T-cell (primary cell): ENCODE data around the gene WAC. TPM values are rescaled to one million over a fixed set of nuclear protein-coding genes. Genes with fewer than 3 reads are reported as not detected.
A peak's percentile ranks its signal among the peaks of the same experiment; 100 is the strongest.
"Not testable (repeated sequence)": the region's sequence is repeated elsewhere in the genome, so short reads cannot be mapped to it uniquely, and the experiment has no call there.

Source experiments
- ATAC-seq, 4 experiments: fragments of 200-7000 bp in 3 of 4; fragments of 150-1000 bp in 1 of 4; cut with Tn5 transposase; replicated peaks in 1 of 4; 1 replicate in 3 of 4; 2 replicates in 1 of 4; pipeline ENCODE4 v1.10.0; 2021; ENCODE audit warnings: moderate library complexity in 3 of 4, mild to moderate bottlenecking in 2 of 4, moderate number of reproducible peaks in 1 of 4
- CTCF ChIA-PET, 2 donors: fragments of 300-600 bp; sonication (Branson Sonifier 250); formaldehyde crosslinking; loops; one replicate each; lab custom pipeline; 2022; ENCODE audit warnings: antibody characterized with exemption in 2 of 2; lab: Charles Lee
- POLR2A ChIA-PET, 2 donors: fragments of 300-600 bp; sonication (Branson Sonifier 250); formaldehyde crosslinking; loops; one replicate each; lab custom pipeline; 2022; ENCODE audit warnings: antibody characterized with exemption in 2 of 2; lab: Charles Lee
- DNase-seq, 35 experiments: peaks; one replicate each; pipeline versions ENCODE4 v3.0.0 to v3.0.0-alpha.2; 2013 to 2023
- H3K27ac ChIP-seq: one replicate; pipeline ENCODE4 v1.5.1; 2013; ENCODE audit warnings: low read length
- H3K27me3 ChIP-seq, 2 experiments: replicated peaks in 1 of 2; 1 replicate in 1 of 2; 2 replicates in 1 of 2; pipeline versions ENCODE4 v1.6.1 to v1.7.0; 2013; ENCODE audit warnings: low read length in 1 of 2, mixed read lengths in 1 of 2; ENCODE audit not compliant: control insufficient read depth in 2 of 2, insufficient read depth in 2 of 2; ENCODE audit errors: extremely low read depth in 1 of 2
- H3K36me3 ChIP-seq, 2 donors: 1 replicate in 1 of 2; 2 replicates in 1 of 2; pipeline versions ENCODE4 v1.6.1 to v1.7.0; 2013; ENCODE audit warnings: low read length in 1 of 2; ENCODE audit not compliant: control insufficient read depth in 2 of 2, insufficient read depth in 1 of 2; ENCODE audit errors: extremely low read depth in 1 of 2
- H3K4me1 ChIP-seq, 2 experiments: 1 replicate in 1 of 2; 2 replicates in 1 of 2; pipeline versions ENCODE4 v1.6.1 to v1.7.0; 2013; ENCODE audit warnings: low read length in 2 of 2, mixed read lengths in 1 of 2; ENCODE audit not compliant: insufficient read depth in 2 of 2, control insufficient read depth in 1 of 2; ENCODE audit errors: extremely low read depth in 1 of 2
- H3K4me3 ChIP-seq, 2 donors: 1 replicate in 1 of 2; 2 replicates in 1 of 2; pipeline versions ENCODE4 v1.5.1 to v1.7.0; 2013; ENCODE audit warnings: mild to moderate bottlenecking in 2 of 2, low read length in 1 of 2, moderate library complexity in 1 of 2; ENCODE audit not compliant: control insufficient read depth in 1 of 2; ENCODE audit errors: extremely low read depth in 1 of 2
- H3K9me3 ChIP-seq: 2 replicates; pipeline ENCODE4 v1.7.0; 2013
- H3K27ac Mint-ChIP-seq, 2 donors: one replicate each; pipeline ENCODE4 v1.8.0; 2020 to 2021; ENCODE audit warnings: mild to moderate bottlenecking in 2 of 2, mixed read lengths in 2 of 2
- H3K27me3 Mint-ChIP-seq, 2 donors: one replicate each; pipeline ENCODE4 v1.8.0; 2021 to 2022; ENCODE audit warnings: mixed read lengths in 2 of 2
- H3K36me3 Mint-ChIP-seq: one replicate; pipeline ENCODE4 v1.8.0; 2021; ENCODE audit warnings: mixed read lengths
- H3K4me1 Mint-ChIP-seq, 3 donors: one replicate each; pipeline ENCODE4 v1.8.0; 2020 to 2022; ENCODE audit warnings: mixed read lengths in 3 of 3, mild to moderate bottlenecking in 1 of 3
- H3K4me3 Mint-ChIP-seq, 3 donors: one replicate each; pipeline ENCODE4 v1.8.0; 2020 to 2022; ENCODE audit warnings: mild to moderate bottlenecking in 3 of 3, mixed read lengths in 3 of 3, moderate library complexity in 3 of 3
- H3K9me3 Mint-ChIP-seq, 3 donors: one replicate each; pipeline ENCODE4 v1.8.0; 2020 to 2022; ENCODE audit warnings: mixed read lengths in 3 of 3
- WGBS: methylation state at CpG from one replicate; pipeline ENCODE4 v1.1.5; 2013; ENCODE audit warnings: missing lambda C conversion rate; ENCODE audit not compliant: insufficient coverage; 5-methylcytosine and 5-hydroxymethylcytosine counted together
- total RNA-seq, 35 experiments: library from RNA in 6 of 35; stranded (reverse) in 6 of 35; fragments of 120-200 nt in 1 of 35; gene quantifications; one replicate each; pipeline versions ENCODE4 v1.2.1 to v1.2.4 and lab custom pipeline; 2013 to 2026

WAC gene
- total RNA-seq, 5 donors from 2014 or later (not counting 1 experiment from before 2014, with no cell fraction given): 142 to 184 (median 157) TPM

DNA sequence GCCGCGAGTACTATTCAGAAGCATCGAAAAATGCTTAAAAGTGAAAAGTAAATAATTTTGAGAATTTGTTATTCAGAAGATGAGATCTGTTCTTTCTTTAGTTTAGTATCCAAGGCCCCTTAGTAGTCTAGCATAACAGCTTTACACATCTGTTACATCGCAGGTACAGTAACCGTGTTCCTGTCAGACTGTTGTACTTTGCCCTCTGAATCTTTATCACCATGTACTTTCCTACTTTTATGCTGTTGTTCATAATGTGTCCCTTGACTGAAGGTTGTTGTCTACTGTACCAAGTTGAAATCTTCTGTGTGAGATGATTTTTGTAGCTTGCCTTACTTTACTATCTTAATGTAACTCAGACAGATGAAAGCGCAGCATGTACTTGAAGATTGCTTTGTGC, 38.3 kb downstream of the WAC start:
- no peaks in the 10 kb centered on the region for H3K9me3 Mint-ChIP-seq
- Histone ChIP-seq H3K4me3 (no peak overlapping the region), H3K36me3 (peaks cover 0 to 21% of the 10 kb centered on the region in 2 donors), H3K4me1 (peaks cover 10 to 24% of the 10 kb centered on the region in 2 experiments), H3K27me3 (no peaks in the 10 kb centered on the region), H3K9me3 (no peaks in the 10 kb centered on the region), H3K27ac (no peak overlapping the region)
- H3K36me3 Mint-ChIP-seq: peaks cover 55% of the 10 kb centered on the region
- H3K4me3 Mint-ChIP-seq: no peak overlapping the region
- peaks cover 84 to 93% (median 93%) of the 10 kb centered on the region in 3 donors for H3K4me1 Mint-ChIP-seq
- no CpG with 5 or more reads among the region's 6 CpGs for WGBS
- DNase-seq: no peak
- ChIA-PET CTCF (interaction anchor here in 1 of 2 donors (0.6 kb wide), 1 partner anchor 1518 kb away, joined by 3 read pairs; no protein-coding TSS in a partner anchor), POLR2A (interaction anchor here in 1 of 2 donors (0.6 kb wide), 1 partner anchor 18 kb away, joined by 6 read pairs; no protein-coding TSS in a partner anchor)
- H3K27me3 Mint-ChIP-seq: no peaks in the 10 kb centered on the region
- no peak overlapping the region for H3K27ac Mint-ChIP-seq
- ATAC-seq: no peak

DNA sequence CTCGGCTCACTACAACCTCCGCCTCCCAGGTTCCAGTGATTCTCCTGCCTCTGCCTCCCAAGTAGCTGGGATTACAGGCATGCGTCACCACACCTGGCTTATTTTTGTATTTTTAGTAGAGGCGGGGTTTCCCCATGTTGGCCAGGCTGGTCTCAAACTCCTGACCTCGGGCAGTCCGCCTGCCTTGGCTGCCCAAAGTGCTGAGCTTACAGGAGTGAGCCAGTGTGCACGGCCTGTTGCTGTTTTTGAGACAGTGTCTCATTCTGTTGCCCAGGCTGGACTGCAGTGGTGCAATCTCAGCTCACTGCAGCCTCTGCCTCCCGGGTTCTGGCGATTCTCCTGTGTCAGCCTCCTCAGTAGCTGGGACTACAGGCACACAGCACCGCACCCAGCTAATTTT, 41.3 kb downstream of the WAC start:
- 89% methylated on average over 7 of the region's 10 CpGs for WGBS
- H3K9me3 Mint-ChIP-seq: not testable (repeated sequence)

DNA sequence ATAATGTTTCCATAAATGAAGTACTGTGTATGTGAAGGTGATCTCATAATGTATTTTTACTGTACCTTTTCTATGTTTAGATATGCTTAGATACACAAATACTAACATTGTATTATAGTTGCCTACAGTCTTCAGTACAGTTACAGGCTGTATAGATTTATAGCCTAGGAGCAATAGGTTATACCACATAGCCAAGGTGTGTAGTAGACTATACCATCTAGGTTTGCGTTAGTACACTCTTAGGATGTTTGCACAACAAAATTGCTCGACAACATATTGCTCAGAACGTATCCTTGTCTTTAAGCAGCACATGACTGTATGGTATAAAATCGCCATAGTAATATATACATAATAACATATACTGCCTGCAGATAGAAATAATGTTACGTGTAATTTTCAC, 42.9 kb downstream of the WAC start:
- H3K27me3 Mint-ChIP-seq: no peaks in the 10 kb centered on the region
- peaks cover 16 to 19% of the 10 kb centered on the region in 2 experiments for H3K4me1 ChIP-seq
- DNase-seq: no peak
- H3K4me3 Mint-ChIP-seq: no peak overlapping the region
- no peaks in the 10 kb centered on the region for H3K27me3 ChIP-seq
- no peak overlapping the region for H3K27ac Mint-ChIP-seq
- H3K36me3 ChIP-seq: peaks cover 0 to 16% of the 10 kb centered on the region in 2 donors
- ChIA-PET CTCF (no interaction called here), POLR2A (interaction anchor here (0.6 to 0.7 kb wide), 3 partner anchors 10 to 19 kb away, joined by 3 to 4 read pairs (median 3); no protein-coding TSS in a partner anchor)
- no peak overlapping the region for H3K4me3 ChIP-seq
- H3K4me1 Mint-ChIP-seq: peaks cover 77 to 92% (median 87%) of the 10 kb centered on the region in 3 donors
- H3K9me3 ChIP-seq: no peaks in the 10 kb centered on the region
- H3K9me3 Mint-ChIP-seq: no peaks in the 10 kb centered on the region
- no CpG with 5 or more reads among the region's 5 CpGs for WGBS
- peaks cover 45% of the 10 kb centered on the region for H3K36me3 Mint-ChIP-seq
- ATAC-seq: no peak
- no peak overlapping the region for H3K27ac ChIP-seq

More for the DNA sequence above, 41.3 kb downstream of the WAC start:
- peaks cover 76 to 90% (median 87%) of the 10 kb centered on the region in 3 donors for H3K4me1 Mint-ChIP-seq
- Histone ChIP-seq H3K36me3 (peaks cover 0 to 13% of the 10 kb centered on the region in 2 donors), H3K4me1 (peaks cover 16 to 22% of the 10 kb centered on the region in 2 experiments)
- ChIA-PET POLR2A (interaction anchor here (0.6 to 0.8 kb wide), 5 partner anchors 9 to 37 kb away, joined by 3 to 22 read pairs (median 4); no protein-coding TSS in a partner anchor), CTCF (interaction anchor here in 1 of 2 donors (0.5 to 0.6 kb wide), 3 partner anchors 64 to 1874 kb away, joined by 3 to 6 read pairs (median 6); no protein-coding TSS in a partner anchor)
- not testable (repeated sequence) for H3K27me3 Mint-ChIP-seq, H3K27ac Mint-ChIP-seq, H3K4me3 ChIP-seq, H3K27me3 ChIP-seq, H3K9me3 ChIP-seq, DNase-seq, H3K27ac ChIP-seq, ATAC-seq
- H3K36me3 Mint-ChIP-seq: peaks cover 47% of the 10 kb centered on the region
- H3K4me3 Mint-ChIP-seq: peak overlapping the region in 1 of 3 donors; percentile 37

DNA sequence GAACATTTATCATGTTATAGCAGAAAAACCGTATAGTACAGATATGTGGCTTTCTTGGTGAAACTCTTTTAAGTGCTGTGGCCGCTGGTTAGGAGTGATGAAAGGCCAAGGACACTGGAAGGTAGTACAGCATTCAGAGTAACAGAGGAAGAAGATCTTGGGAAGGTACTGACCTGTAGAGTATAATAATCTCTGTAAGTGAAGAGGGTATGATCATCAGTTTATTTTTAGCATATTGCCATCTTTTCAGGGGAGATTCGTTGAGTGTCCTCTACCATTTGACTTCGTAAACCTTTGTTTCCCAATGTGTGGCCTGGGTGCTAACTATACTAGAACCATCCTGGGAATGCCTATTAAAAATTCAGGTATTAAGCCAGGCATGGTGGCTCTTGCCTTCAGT, 44.6 kb downstream of the WAC start:
- H3K4me3 Mint-ChIP-seq: no peak overlapping the region
- peaks cover 45% of the 10 kb centered on the region for H3K36me3 Mint-ChIP-seq
- no peak for ATAC-seq
- no peaks in the 10 kb centered on the region for H3K9me3 Mint-ChIP-seq
- H3K27me3 Mint-ChIP-seq: no peaks in the 10 kb centered on the region
- H3K4me1 ChIP-seq: peaks cover 16 to 19% of the 10 kb centered on the region in 2 experiments
- ChIA-PET CTCF (interaction anchor here (0.6 to 1.2 kb wide), 4 partner anchors 9 to 146 kb away, joined by 3 to 9 read pairs (median 4); no protein-coding TSS in a partner anchor), POLR2A (interaction anchor here (0.6 kb wide), 2 partner anchors 10 to 485 kb away, joined by 3 to 4 read pairs; no protein-coding TSS in a partner anchor)
- H3K27me3 ChIP-seq: no peaks in the 10 kb centered on the region
- H3K27ac ChIP-seq: no peak overlapping the region
- H3K27ac Mint-ChIP-seq: no peak overlapping the region
- no peak overlapping the region for H3K4me3 ChIP-seq
- DNase-seq: no peak
- WGBS: 86% methylated on average over 4 of the region's 4 CpGs
- peaks cover 87 to 93% (median 89%) of the 10 kb centered on the region in 3 donors for H3K4me1 Mint-ChIP-seq
- H3K36me3 ChIP-seq: peaks cover 0 to 9% of the 10 kb centered on the region in 2 donors
- no peaks in the 10 kb centered on the region for H3K9me3 ChIP-seq

DNA sequence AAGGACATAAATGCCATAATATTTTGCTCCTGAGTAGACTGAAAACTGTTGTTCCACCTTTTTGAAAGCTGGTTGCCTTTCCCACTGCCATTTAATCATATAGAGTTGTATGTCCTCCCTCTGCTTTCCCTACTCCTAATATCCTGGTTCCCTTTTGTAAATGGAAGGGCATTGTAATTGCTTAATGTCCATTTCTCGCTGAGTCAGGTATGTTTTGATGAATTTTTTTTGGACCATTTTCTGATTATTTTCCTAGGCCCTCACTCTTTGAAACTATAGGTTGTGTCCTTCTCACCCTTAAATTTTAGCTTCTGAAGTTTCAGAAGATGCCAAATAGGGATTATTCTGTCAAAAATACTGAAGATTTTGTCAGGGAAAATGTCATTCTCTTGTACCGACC, 45.5 kb downstream of the WAC start:
- peaks cover 41% of the 10 kb centered on the region for H3K36me3 Mint-ChIP-seq
- no peak overlapping the region for H3K27ac ChIP-seq
- H3K36me3 ChIP-seq: peaks cover 0 to 9% of the 10 kb centered on the region in 2 donors
- H3K27me3 Mint-ChIP-seq: no peaks in the 10 kb centered on the region
- no peak overlapping the region for H3K4me3 ChIP-seq
- H3K9me3 Mint-ChIP-seq: no peaks in the 10 kb centered on the region
- POLR2A ChIA-PET: interaction anchor here in 1 of 2 donors (0.7 kb wide), 1 partner anchor 44 kb away, joined by 3 read pairs; no protein-coding TSS in a partner anchor
- DNase-seq (no peak), ATAC-seq (no peak)
- H3K4me1 Mint-ChIP-seq: peaks cover 79 to 90% (median 85%) of the 10 kb centered on the region in 3 donors
- H3K4me3 Mint-ChIP-seq: no peak overlapping the region
- CTCF ChIA-PET: no interaction called here
- no CpG with 5 or more reads among the region's 2 CpGs for WGBS
- no peaks in the 10 kb centered on the region for H3K9me3 ChIP-seq
- H3K27me3 ChIP-seq: no peaks in the 10 kb centered on the region
- H3K27ac Mint-ChIP-seq: peak overlapping the region in 1 of 2 donors; percentile 25
- H3K4me1 ChIP-seq: peaks cover 12 to 19% of the 10 kb centered on the region in 2 experiments

GRCh38 chr10:28580825-28581224, 47.9 kb downstream of the WAC start:
- peaks cover 0 to 26% of the 10 kb centered on the region in 2 donors for H3K36me3 ChIP-seq
- H3K4me3 Mint-ChIP-seq: no peak overlapping the region
- no peaks in the 10 kb centered on the region for H3K27me3 Mint-ChIP-seq
- ChIA-PET CTCF (interaction anchor here (0.6 to 0.7 kb wide), 2 partner anchors 9 to 431 kb away, joined by 4 to 5 read pairs; no protein-coding TSS in a partner anchor), POLR2A (interaction anchor here in 1 of 2 donors (0.5 to 0.6 kb wide), 2 partner anchors 33 to 1008 kb away, joined by 6 to 15 read pairs; no protein-coding TSS in a partner anchor)
- H3K27ac Mint-ChIP-seq: peak overlapping the region in 1 of 2 donors; percentile 41
- ATAC-seq (no peak), DNase-seq (no peak)
- no peak overlapping the region for H3K27ac ChIP-seq
- no peak overlapping the region for H3K4me3 ChIP-seq
- H3K36me3 Mint-ChIP-seq: peaks cover 42% of the 10 kb centered on the region
- H3K9me3 ChIP-seq: no peaks in the 10 kb centered on the region
- H3K4me1 Mint-ChIP-seq: peaks cover 72 to 80% (median 74%) of the 10 kb centered on the region in 3 donors
- no peaks in the 10 kb centered on the region for H3K27me3 ChIP-seq
- H3K4me1 ChIP-seq: peaks cover 6 to 17% of the 10 kb centered on the region in 2 experiments
- no CpG with 5 or more reads among the region's 1 CpG for WGBS
- no peaks in the 10 kb centered on the region for H3K9me3 Mint-ChIP-seq
